Fibroblast of lung (primary cell): ENCODE data around the gene HLA-B. TPM values are rescaled to one million over a fixed set of nuclear protein-coding genes. Genes with fewer than 3 reads are reported as not detected.

Experiments
- DNase-seq, 2 donors: peaks; one replicate each; pipeline versions ENCODE4 v3.0.0 to v3.0.0-alpha.2; 2010; ENCODE audit warnings: low read depth in 2 of 2
- H2AFZ ChIP-seq: 2 replicates; pipeline ENCODE4 v1.5.1; 2012; ENCODE audit warnings: low read length, control low read depth, inconsistent platforms
- H3K27ac ChIP-seq: 2 replicates; pipeline ENCODE4 v1.5.1; 2011; ENCODE audit warnings: low read length, control low read depth; ENCODE audit not compliant: insufficient read depth
- H3K27me3 ChIP-seq: 2 replicates; pipeline ENCODE4 v1.5.1; 2011; ENCODE audit warnings: mild to moderate bottlenecking, low read length; ENCODE audit not compliant: control insufficient read depth, insufficient read depth
- H3K36me3 ChIP-seq: 2 replicates; pipeline ENCODE4 v1.5.1; 2011; ENCODE audit warnings: low read length; ENCODE audit not compliant: control insufficient read depth, insufficient read depth
- H3K4me1 ChIP-seq: 2 replicates; pipeline ENCODE4 v1.5.1; 2011; ENCODE audit warnings: low read length; ENCODE audit not compliant: control insufficient read depth, insufficient read depth; ENCODE audit errors: extremely low read depth
- H3K4me2 ChIP-seq: 2 replicates; pipeline ENCODE4 v1.5.1; 2011; ENCODE audit warnings: low read length, control low read depth; ENCODE audit not compliant: insufficient read depth; ENCODE audit errors: extremely low read depth
- H3K4me3 ChIP-seq, 4 experiments: fragments of 200-600 bp in 1 of 4; sonication (generic) in 1 of 4; replicated peaks in 1 of 4; 2 replicates each; pipeline ENCODE4 v1.5.1; 2011 to 2016; ENCODE audit warnings: low read length in 4 of 4, low read depth in 3 of 4, mild to moderate bottlenecking in 3 of 4, control low read depth in 2 of 4, inconsistent platforms in 1 of 4, mixed read lengths in 1 of 4; ENCODE audit not compliant: insufficient read depth in 1 of 4; ENCODE audit errors: control extremely low read depth in 1 of 4
- H3K79me2 ChIP-seq: 2 replicates; pipeline ENCODE4 v1.5.1; 2012; ENCODE audit warnings: mild to moderate bottlenecking, low read length, inconsistent platforms; ENCODE audit not compliant: control insufficient read depth, insufficient read depth
- H3K9ac ChIP-seq: 2 replicates; pipeline ENCODE4 v1.5.1; 2011; ENCODE audit warnings: mild to moderate bottlenecking, low read length, control low read depth; ENCODE audit not compliant: insufficient read depth
- H3K9me3 ChIP-seq: 2 replicates; pipeline ENCODE4 v1.5.1; 2012; ENCODE audit warnings: low read depth, low read length; ENCODE audit not compliant: control insufficient read depth, insufficient read depth
- H4K20me1 ChIP-seq: 2 replicates; pipeline ENCODE4 v1.5.1; 2011; ENCODE audit warnings: low read length; ENCODE audit not compliant: control insufficient read depth, insufficient read depth; ENCODE audit errors: extremely low read depth
- EZH2 ChIP-seq: IDR thresholded peaks from 2 replicates; pipeline ENCODE4 v1.5.1; 2012; ENCODE audit warnings: low read length, control low read depth, mild to moderate bottlenecking; ENCODE audit errors: missing control alignments
- polyA plus RNA-seq, 2 donors: library from polyadenylated mRNA; depleted of rRNA in 1 of 2; stranded (reverse) in 1 of 2; unstranded in 1 of 2; fragments of >200 nt; gene quantifications; 2 replicates each; pipeline ENCODE4 v1.2.1, GENCODE V29; 2011 to 2012; ENCODE audit warnings: missing spikeins in 1 of 2
- total RNA-seq: library from RNA; depleted of rRNA; stranded (reverse); fragments of >200 nt; gene quantifications from 2 replicates; pipeline ENCODE4 v1.2.1, GENCODE V29; 2014
- TF ChIP-seq, protein P1 (sequence below), 2 donors: IDR thresholded peaks in 1 of 2; conservative IDR thresholded peaks in 1 of 2; 1 replicate in 1 of 2; 2 replicates in 1 of 2; pipeline ENCODE4 v1.5.1; 2011 to 2012; ENCODE audit warnings: low read length in 2 of 2, control low read depth in 1 of 2, inconsistent platforms in 1 of 2, low read depth in 1 of 2, mild to moderate bottlenecking in 1 of 2

The HLA-B gene
- total and polyA plus RNA-seq, 2 donors (not counting 1 experiment from before 2014, with no cell fraction given) = 244 to 1,124 TPM

DNA sequence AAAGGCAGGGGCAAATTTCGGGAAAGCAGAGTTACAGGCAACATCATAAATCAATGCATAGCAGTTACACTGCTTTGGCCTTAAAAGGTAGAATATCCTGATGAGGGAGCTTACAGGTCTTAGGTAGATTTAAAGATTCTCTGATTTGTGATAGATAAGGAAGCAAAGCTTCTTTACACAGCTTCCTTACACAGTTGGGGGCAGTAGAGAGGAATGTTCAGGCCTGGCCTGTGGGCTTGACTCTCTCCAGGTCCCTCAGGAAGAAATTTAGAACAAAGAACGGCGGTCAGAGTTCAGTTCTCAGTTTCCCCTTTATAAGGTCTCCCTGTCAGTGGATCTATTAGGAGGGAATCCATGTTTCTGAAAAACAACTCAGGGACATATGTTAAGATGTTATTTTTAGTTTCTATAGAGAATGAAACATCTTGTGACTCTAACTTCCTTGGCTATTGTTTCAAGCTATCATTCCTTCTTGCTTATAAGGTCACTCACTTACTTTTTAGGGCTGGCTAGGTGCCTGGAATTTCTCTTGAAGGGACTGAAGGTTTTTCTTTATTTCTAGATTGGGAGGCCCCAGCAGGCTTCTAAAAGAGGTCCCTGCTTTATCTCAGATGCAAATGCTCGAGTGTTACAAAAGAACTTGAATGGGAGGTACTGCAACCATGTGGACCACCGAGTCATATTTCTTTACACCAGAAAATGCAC is 11.8 kb downstream of the HLA-B start:
- H3K9me3 ChIP-seq = no peaks in the 10 kb centered on the region
- no peaks in the 10 kb centered on the region for H3K36me3 ChIP-seq
- TF ChIP-seq EZH2 = no peak
- TF ChIP-seq, protein P1, sequence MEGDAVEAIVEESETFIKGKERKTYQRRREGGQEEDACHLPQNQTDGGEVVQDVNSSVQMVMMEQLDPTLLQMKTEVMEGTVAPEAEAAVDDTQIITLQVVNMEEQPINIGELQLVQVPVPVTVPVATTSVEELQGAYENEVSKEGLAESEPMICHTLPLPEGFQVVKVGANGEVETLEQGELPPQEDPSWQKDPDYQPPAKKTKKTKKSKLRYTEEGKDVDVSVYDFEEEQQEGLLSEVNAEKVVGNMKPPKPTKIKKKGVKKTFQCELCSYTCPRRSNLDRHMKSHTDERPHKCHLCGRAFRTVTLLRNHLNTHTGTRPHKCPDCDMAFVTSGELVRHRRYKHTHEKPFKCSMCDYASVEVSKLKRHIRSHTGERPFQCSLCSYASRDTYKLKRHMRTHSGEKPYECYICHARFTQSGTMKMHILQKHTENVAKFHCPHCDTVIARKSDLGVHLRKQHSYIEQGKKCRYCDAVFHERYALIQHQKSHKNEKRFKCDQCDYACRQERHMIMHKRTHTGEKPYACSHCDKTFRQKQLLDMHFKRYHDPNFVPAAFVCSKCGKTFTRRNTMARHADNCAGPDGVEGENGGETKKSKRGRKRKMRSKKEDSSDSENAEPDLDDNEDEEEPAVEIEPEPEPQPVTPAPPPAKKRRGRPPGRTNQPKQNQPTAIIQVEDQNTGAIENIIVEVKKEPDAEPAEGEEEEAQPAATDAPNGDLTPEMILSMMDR (conservative IDR thresholded peaks at IDR 0.05 in 1 of 2, IDR thresholded peaks at IDR 0.05 in 1 of 2; ENCODE audit: low read depth in 1 of 2, low read length in 2 of 2) = no peak
- no peaks in the 10 kb centered on the region for H3K4me1 ChIP-seq
- H3K27me3 ChIP-seq = peaks cover 8% of the 10 kb centered on the region
- no peak overlapping the region for H3K4me2 ChIP-seq
- H3K9ac ChIP-seq = no peak overlapping the region
- H3K4me3 ChIP-seq = no peak overlapping the region
- H2AFZ ChIP-seq = no peak overlapping the region
- no peaks in the 10 kb centered on the region for H4K20me1 ChIP-seq
- no peak overlapping the region for H3K27ac ChIP-seq
- H3K79me2 ChIP-seq = no peaks in the 10 kb centered on the region
- DNase-seq = no peak

DNA sequence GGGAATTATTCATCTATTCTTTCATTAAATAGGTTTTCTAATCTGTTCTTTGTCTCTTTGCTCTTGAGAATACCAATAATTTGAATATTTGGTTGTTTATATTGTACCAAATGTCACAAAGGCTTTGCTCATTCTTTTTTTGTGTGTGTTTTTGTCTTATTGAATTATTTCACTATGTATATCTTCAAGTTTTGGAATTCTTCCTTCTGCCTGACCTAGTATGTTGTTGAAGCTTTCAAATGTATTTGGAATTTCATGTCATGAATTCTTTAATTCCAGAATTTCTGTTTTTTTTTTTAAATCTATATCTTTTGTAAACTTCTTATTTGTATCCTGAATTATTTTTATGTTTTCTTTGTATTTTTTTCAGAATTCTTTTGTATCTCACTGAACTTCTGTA is 16.8 kb downstream of the HLA-B start:
- H4K20me1 ChIP-seq = no peaks in the 10 kb centered on the region
- H2AFZ ChIP-seq = no peak overlapping the region
- no peak overlapping the region for H3K4me3 ChIP-seq
- no peaks in the 10 kb centered on the region for H3K36me3 ChIP-seq
- no peak for TF ChIP-seq EZH2
- TF ChIP-seq, protein P1 (conservative IDR thresholded peaks at IDR 0.05 in 1 of 2, IDR thresholded peaks at IDR 0.05 in 1 of 2; ENCODE audit: low read depth in 1 of 2, low read length in 2 of 2) = no peak
- H3K9me3 ChIP-seq = no peaks in the 10 kb centered on the region
- H3K4me2 ChIP-seq = no peak overlapping the region
- H3K27me3 ChIP-seq = no peaks in the 10 kb centered on the region
- H3K27ac ChIP-seq = no peak overlapping the region
- H3K4me1 ChIP-seq = no peaks in the 10 kb centered on the region
- no peaks in the 10 kb centered on the region for H3K79me2 ChIP-seq
- H3K9ac ChIP-seq = no peak overlapping the region
- no peak for DNase-seq

DNA sequence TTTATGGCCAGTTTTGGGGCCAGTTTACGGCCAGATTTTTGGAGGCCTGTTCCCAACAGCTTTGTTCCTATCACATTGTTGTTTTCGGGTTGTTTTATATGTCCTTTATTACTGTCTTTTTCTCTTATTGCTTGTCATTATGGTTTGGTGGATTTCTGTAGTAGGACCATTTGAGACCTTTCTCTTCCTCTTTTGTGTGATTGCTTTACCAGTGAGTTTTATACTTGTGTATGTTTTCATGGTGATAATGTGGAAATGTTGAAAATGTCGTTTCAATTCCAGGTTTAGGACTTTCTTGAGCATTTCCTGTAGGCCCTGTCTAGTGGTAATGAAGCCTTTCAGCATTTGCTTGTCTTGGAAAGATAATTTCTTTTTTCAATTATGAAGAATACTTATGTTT is 17.8 kb downstream of the HLA-B start:
- DNase-seq = no peak
- Histone ChIP-seq H2AFZ (no peak overlapping the region), H4K20me1 (no peaks in the 10 kb centered on the region), H3K27ac (no peak overlapping the region), H3K9me3 (no peaks in the 10 kb centered on the region), H3K79me2 (no peaks in the 10 kb centered on the region), H3K4me1 (no peaks in the 10 kb centered on the region), H3K36me3 (no peaks in the 10 kb centered on the region), H3K4me3 (no peak overlapping the region), H3K4me2 (no peak overlapping the region), H3K27me3 (no peaks in the 10 kb centered on the region), H3K9ac (no peak overlapping the region)
- TF ChIP-seq EZH2 = no peak
- TF ChIP-seq, protein P1 (conservative IDR thresholded peaks at IDR 0.05 in 1 of 2, IDR thresholded peaks at IDR 0.05 in 1 of 2; ENCODE audit: low read depth in 1 of 2, low read length in 2 of 2) = no peak
